Fibroblast of lung (primary cell): Measurements from ENCODE around the gene PIGR. TPM values are rescaled to one million over a fixed set of nuclear protein-coding genes. Genes with fewer than 3 reads are reported as not detected.
A peak's percentile ranks its signal among the peaks of the same experiment; 100 is the strongest.

Experiments
- DNase-seq, 2 donors: peaks; one replicate each; pipeline versions ENCODE4 v3.0.0 to v3.0.0-alpha.2; 2010; ENCODE audit warnings: low read depth in 2 of 2
- H2AFZ ChIP-seq: 2 replicates; pipeline ENCODE4 v1.5.1; 2012; ENCODE audit warnings: low read length, control low read depth, inconsistent platforms
- H3K27ac ChIP-seq: 2 replicates; pipeline ENCODE4 v1.5.1; 2011; ENCODE audit warnings: low read length, control low read depth; ENCODE audit not compliant: insufficient read depth
- H3K27me3 ChIP-seq: 2 replicates; pipeline ENCODE4 v1.5.1; 2011; ENCODE audit warnings: mild to moderate bottlenecking, low read length; ENCODE audit not compliant: control insufficient read depth, insufficient read depth
- H3K36me3 ChIP-seq: 2 replicates; pipeline ENCODE4 v1.5.1; 2011; ENCODE audit warnings: low read length; ENCODE audit not compliant: control insufficient read depth, insufficient read depth
- H3K4me1 ChIP-seq: 2 replicates; pipeline ENCODE4 v1.5.1; 2011; ENCODE audit warnings: low read length; ENCODE audit not compliant: control insufficient read depth, insufficient read depth; ENCODE audit errors: extremely low read depth
- H3K4me2 ChIP-seq: 2 replicates; pipeline ENCODE4 v1.5.1; 2011; ENCODE audit warnings: low read length, control low read depth; ENCODE audit not compliant: insufficient read depth; ENCODE audit errors: extremely low read depth
- H3K4me3 ChIP-seq, 4 experiments: fragments of 200-600 bp in 1 of 4; sonication (generic) in 1 of 4; replicated peaks in 1 of 4; 2 replicates each; pipeline ENCODE4 v1.5.1; 2011 to 2016; ENCODE audit warnings: low read length in 4 of 4, low read depth in 3 of 4, mild to moderate bottlenecking in 3 of 4, control low read depth in 2 of 4, inconsistent platforms in 1 of 4, mixed read lengths in 1 of 4; ENCODE audit not compliant: insufficient read depth in 1 of 4; ENCODE audit errors: control extremely low read depth in 1 of 4
- H3K79me2 ChIP-seq: 2 replicates; pipeline ENCODE4 v1.5.1; 2012; ENCODE audit warnings: mild to moderate bottlenecking, low read length, inconsistent platforms; ENCODE audit not compliant: control insufficient read depth, insufficient read depth
- H3K9ac ChIP-seq: 2 replicates; pipeline ENCODE4 v1.5.1; 2011; ENCODE audit warnings: mild to moderate bottlenecking, low read length, control low read depth; ENCODE audit not compliant: insufficient read depth
- H3K9me3 ChIP-seq: 2 replicates; pipeline ENCODE4 v1.5.1; 2012; ENCODE audit warnings: low read depth, low read length; ENCODE audit not compliant: control insufficient read depth, insufficient read depth
- H4K20me1 ChIP-seq: 2 replicates; pipeline ENCODE4 v1.5.1; 2011; ENCODE audit warnings: low read length; ENCODE audit not compliant: control insufficient read depth, insufficient read depth; ENCODE audit errors: extremely low read depth
- CTCF ChIP-seq, 2 donors: IDR thresholded peaks in 1 of 2; conservative IDR thresholded peaks in 1 of 2; 1 replicate in 1 of 2; 2 replicates in 1 of 2; pipeline ENCODE4 v1.5.1; 2011 to 2012; ENCODE audit warnings: low read length in 2 of 2, control low read depth in 1 of 2, inconsistent platforms in 1 of 2, low read depth in 1 of 2, mild to moderate bottlenecking in 1 of 2
- EZH2 ChIP-seq: IDR thresholded peaks from 2 replicates; pipeline ENCODE4 v1.5.1; 2012; ENCODE audit warnings: low read length, control low read depth, mild to moderate bottlenecking; ENCODE audit errors: missing control alignments
- polyA plus RNA-seq, 2 donors: library from polyadenylated mRNA; depleted of rRNA in 1 of 2; stranded (reverse) in 1 of 2; unstranded in 1 of 2; fragments of >200 nt; gene quantifications; 2 replicates each; pipeline ENCODE4 v1.2.1, GENCODE V29; 2011 to 2012; ENCODE audit warnings: missing spikeins in 1 of 2
- total RNA-seq: library from RNA; depleted of rRNA; stranded (reverse); fragments of >200 nt; gene quantifications from 2 replicates; pipeline ENCODE4 v1.2.1, GENCODE V29; 2014

The PIGR gene
- total and polyA plus RNA-seq, 2 donors (not counting 1 experiment from before 2014, with no cell fraction given), result not detected

- DNase-seq, result peak; percentile 3 to 45
These were observed 21.0 kb upstream of the PIGR start for GRCh38 chr1:206967096-206967849.

GRCh38 chr1:206965781-206966180 lies 19.5 kb upstream of the PIGR start:
- Histone ChIP-seq H4K20me1 (no peaks in the 10 kb centered on the region), H3K9me3 (no peaks in the 10 kb centered on the region), H3K79me2 (no peaks in the 10 kb centered on the region), H3K9ac (no peak overlapping the region), H3K27ac (no peak overlapping the region), H3K4me3 (no peak overlapping the region), H3K4me2 (no peak overlapping the region), H3K36me3 (no peaks in the 10 kb centered on the region), H2AFZ (no peak overlapping the region), H3K4me1 (no peaks in the 10 kb centered on the region), H3K27me3 (no peaks in the 10 kb centered on the region)
- no peak for DNase-seq
- TF ChIP-seq CTCF (conservative IDR thresholded peaks at IDR 0.05 in 1 of 2, IDR thresholded peaks at IDR 0.05 in 1 of 2; ENCODE audit: low read depth in 1 of 2, low read length in 2 of 2) (no peak), EZH2 (no peak)

More at GRCh38 chr1:206967096-206967849, 21.0 kb upstream of the PIGR start:
- H4K20me1 ChIP-seq, result no peaks in the 10 kb centered on the region
- H3K4me1 ChIP-seq, result no peaks in the 10 kb centered on the region
- H3K36me3 ChIP-seq, result no peaks in the 10 kb centered on the region
- H3K27ac ChIP-seq, result no peak overlapping the region
- no peak overlapping the region for H3K4me2 ChIP-seq
- H3K79me2 ChIP-seq, result no peaks in the 10 kb centered on the region
- H2AFZ ChIP-seq, result no peak overlapping the region
- no peak for TF ChIP-seq EZH2
- TF ChIP-seq CTCF (conservative IDR thresholded peaks at IDR 0.05 in 1 of 2, IDR thresholded peaks at IDR 0.05 in 1 of 2; ENCODE audit: low read depth in 1 of 2, low read length in 2 of 2), result no peak
- no peak overlapping the region for H3K4me3 ChIP-seq
- H3K9me3 ChIP-seq, result no peaks in the 10 kb centered on the region
- no peak overlapping the region for H3K9ac ChIP-seq
- peaks cover 5% of the 10 kb centered on the region for H3K27me3 ChIP-seq

GRCh38 chr1:206963740-206964139 lies 17.5 kb upstream of the PIGR start:
- no peaks in the 10 kb centered on the region for H3K9me3 ChIP-seq
- H2AFZ ChIP-seq, result no peak overlapping the region
- H3K27me3 ChIP-seq, result no peaks in the 10 kb centered on the region
- no peaks in the 10 kb centered on the region for H3K79me2 ChIP-seq
- no peak overlapping the region for H3K27ac ChIP-seq
- no peaks in the 10 kb centered on the region for H3K4me1 ChIP-seq
- no peaks in the 10 kb centered on the region for H4K20me1 ChIP-seq
- no peaks in the 10 kb centered on the region for H3K36me3 ChIP-seq
- no peak overlapping the region for H3K4me2 ChIP-seq
- TF ChIP-seq CTCF (conservative IDR thresholded peaks at IDR 0.05 in 1 of 2, IDR thresholded peaks at IDR 0.05 in 1 of 2; ENCODE audit: low read depth in 1 of 2, low read length in 2 of 2) (no peak), EZH2 (no peak)
- H3K4me3 ChIP-seq, result no peak overlapping the region
- no peak overlapping the region for H3K9ac ChIP-seq
- no peak for DNase-seq
